ENCODE data around the gene ADAMTS2. TPM values are rescaled to one million over a fixed set of nuclear protein-coding genes. Genes with fewer than 3 reads are reported as not detected.

The ADAMTS2 gene
- total and polyA plus RNA-seq, 2 donors (not counting 1 experiment from before 2014, with no cell fraction given) = 16.2 to 70.2 TPM

DNA sequence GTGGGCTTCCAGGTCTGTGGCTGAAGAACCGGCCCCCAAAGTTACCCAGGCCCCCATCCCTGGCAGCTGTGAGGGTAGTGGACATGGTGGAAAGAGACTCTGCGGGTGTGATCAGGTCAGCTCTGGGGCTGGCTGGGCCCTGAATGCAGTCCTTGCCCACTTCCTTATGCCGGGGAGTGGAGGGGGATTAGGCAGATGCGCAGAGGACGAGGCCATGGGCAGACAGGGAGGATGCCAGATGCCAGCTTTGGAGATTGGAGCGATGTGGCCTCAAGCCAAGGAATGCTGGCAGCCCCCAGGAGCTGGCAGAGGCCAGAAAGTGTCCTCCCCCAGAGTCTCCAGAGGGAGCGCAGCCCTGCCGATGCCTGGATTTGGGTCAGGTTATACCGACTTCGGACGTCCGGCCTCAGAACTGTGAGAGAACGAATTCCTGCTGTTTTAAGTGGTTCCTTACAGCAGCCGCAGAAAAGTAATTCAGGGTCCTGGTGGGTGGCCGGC is 69.8 kb downstream of the ADAMTS2 start:
- Histone ChIP-seq H3K27me3 (ENCODE audit: control insufficient read depth, insufficient read depth, low read length) (no peaks in the 10 kb centered on the region), H3K9me3 (ENCODE audit: control insufficient read depth, insufficient read depth, low read depth, low read length) (no peaks in the 10 kb centered on the region), H3K4me2 (ENCODE audit: extremely low read depth, insufficient read depth, low read length) (peak overlapping the region; percentile 49), H3K36me3 (ENCODE audit: control insufficient read depth, insufficient read depth, low read length) (peaks cover 4% of the 10 kb centered on the region), H4K20me1 (ENCODE audit: control insufficient read depth, extremely low read depth, insufficient read depth, low read length) (no peaks in the 10 kb centered on the region), H3K79me2 (ENCODE audit: control insufficient read depth, insufficient read depth, low read length) (peaks cover 22% of the 10 kb centered on the region), H3K27ac (ENCODE audit: insufficient read depth, low read length) (peak overlapping the region; percentile 98), H3K9ac (ENCODE audit: insufficient read depth, low read length) (peak overlapping the region; percentile 73), H3K4me3 (replicated peaks in 1 of 4; ENCODE audit: control extremely low read depth in 1 of 4, insufficient read depth in 1 of 4, low read depth in 3 of 4, low read length in 4 of 4) (no peak overlapping the region), H3K4me1 (ENCODE audit: control insufficient read depth, extremely low read depth, insufficient read depth, low read length) (peaks cover 64% of the 10 kb centered on the region), H2AFZ (ENCODE audit: low read length) (no peak overlapping the region)
- TF ChIP-seq, protein P1, sequence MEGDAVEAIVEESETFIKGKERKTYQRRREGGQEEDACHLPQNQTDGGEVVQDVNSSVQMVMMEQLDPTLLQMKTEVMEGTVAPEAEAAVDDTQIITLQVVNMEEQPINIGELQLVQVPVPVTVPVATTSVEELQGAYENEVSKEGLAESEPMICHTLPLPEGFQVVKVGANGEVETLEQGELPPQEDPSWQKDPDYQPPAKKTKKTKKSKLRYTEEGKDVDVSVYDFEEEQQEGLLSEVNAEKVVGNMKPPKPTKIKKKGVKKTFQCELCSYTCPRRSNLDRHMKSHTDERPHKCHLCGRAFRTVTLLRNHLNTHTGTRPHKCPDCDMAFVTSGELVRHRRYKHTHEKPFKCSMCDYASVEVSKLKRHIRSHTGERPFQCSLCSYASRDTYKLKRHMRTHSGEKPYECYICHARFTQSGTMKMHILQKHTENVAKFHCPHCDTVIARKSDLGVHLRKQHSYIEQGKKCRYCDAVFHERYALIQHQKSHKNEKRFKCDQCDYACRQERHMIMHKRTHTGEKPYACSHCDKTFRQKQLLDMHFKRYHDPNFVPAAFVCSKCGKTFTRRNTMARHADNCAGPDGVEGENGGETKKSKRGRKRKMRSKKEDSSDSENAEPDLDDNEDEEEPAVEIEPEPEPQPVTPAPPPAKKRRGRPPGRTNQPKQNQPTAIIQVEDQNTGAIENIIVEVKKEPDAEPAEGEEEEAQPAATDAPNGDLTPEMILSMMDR (conservative IDR thresholded peaks at IDR 0.05 in 1 of 2, IDR thresholded peaks at IDR 0.05 in 1 of 2; ENCODE audit: low read depth in 1 of 2, low read length in 2 of 2) = no peak
- TF ChIP-seq EZH2 (IDR thresholded peaks at IDR 0.05; ENCODE audit: low read length, missing control alignments) = no peak
- no peak for DNase-seq (ENCODE audit: low read depth in 2 of 2)

DNA sequence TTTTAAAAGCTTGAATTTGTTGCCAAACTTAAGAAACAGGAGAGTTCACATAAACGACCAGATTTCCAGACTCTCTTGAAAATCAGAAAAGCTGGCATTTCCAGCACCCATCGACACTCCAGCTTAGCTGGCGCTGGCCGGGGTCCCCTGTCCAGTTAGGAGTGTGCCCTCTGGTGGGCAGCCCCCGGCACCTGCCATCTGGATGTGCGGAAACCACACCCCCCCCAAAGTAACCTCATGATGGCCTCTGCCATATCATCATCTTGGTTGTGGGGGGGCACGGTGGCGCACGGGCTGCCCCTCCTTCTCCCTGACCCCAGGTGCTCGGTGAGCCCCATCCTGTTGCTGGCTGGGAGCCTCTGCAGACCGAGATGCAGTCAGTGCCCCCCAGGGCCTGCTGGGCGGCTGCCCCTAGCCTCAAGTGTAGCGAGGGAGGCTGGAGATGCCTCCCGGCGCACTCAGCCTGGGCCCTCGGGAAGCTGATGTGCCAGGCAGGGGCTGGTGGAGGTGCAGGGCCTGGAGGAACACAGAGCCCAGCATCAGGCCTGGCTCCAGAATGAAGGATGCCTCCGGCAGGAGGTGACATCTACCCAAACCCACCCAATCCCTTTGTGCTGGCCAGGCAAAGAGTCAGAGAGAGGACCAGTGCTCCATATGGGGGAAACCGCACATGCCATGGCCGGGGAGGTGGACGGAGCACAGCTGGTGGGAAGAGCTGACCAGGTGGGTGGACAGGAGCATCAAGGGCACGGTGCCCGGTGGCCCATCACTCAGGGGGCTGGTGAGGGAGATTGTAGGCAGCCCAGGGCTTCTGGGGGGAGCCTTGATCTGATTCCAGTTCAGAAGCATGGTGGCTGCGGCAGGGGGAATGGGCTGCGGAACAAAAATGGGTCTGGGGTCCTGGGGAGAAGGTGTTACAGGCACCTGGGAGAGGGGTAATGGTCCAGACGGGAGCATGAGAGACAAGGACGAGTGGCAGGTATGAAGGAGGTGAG is 70.6 kb downstream of the ADAMTS2 start:
- Histone ChIP-seq H3K27ac (ENCODE audit: insufficient read depth, low read length) (peak overlapping the region; percentile 98), H3K79me2 (ENCODE audit: control insufficient read depth, insufficient read depth, low read length) (peaks cover 22% of the 10 kb centered on the region), H2AFZ (ENCODE audit: low read length) (no peak overlapping the region), H4K20me1 (ENCODE audit: control insufficient read depth, extremely low read depth, insufficient read depth, low read length) (no peaks in the 10 kb centered on the region), H3K27me3 (ENCODE audit: control insufficient read depth, insufficient read depth, low read length) (no peaks in the 10 kb centered on the region), H3K4me1 (ENCODE audit: control insufficient read depth, extremely low read depth, insufficient read depth, low read length) (peaks cover 71% of the 10 kb centered on the region), H3K9ac (ENCODE audit: insufficient read depth, low read length) (peak overlapping the region; percentile 73), H3K4me3 (replicated peaks in 1 of 4; ENCODE audit: control extremely low read depth in 1 of 4, insufficient read depth in 1 of 4, low read depth in 3 of 4, low read length in 4 of 4) (no peak overlapping the region), H3K36me3 (ENCODE audit: control insufficient read depth, insufficient read depth, low read length) (peaks cover 4% of the 10 kb centered on the region), H3K4me2 (ENCODE audit: extremely low read depth, insufficient read depth, low read length) (no peak overlapping the region), H3K9me3 (ENCODE audit: control insufficient read depth, insufficient read depth, low read depth, low read length) (no peaks in the 10 kb centered on the region)
- no peak for DNase-seq (ENCODE audit: low read depth in 2 of 2)
- TF ChIP-seq, protein P1 (conservative IDR thresholded peaks at IDR 0.05 in 1 of 2, IDR thresholded peaks at IDR 0.05 in 1 of 2; ENCODE audit: low read depth in 1 of 2, low read length in 2 of 2) = no peak
- TF ChIP-seq EZH2 (IDR thresholded peaks at IDR 0.05; ENCODE audit: low read length, missing control alignments) = no peak

DNA sequence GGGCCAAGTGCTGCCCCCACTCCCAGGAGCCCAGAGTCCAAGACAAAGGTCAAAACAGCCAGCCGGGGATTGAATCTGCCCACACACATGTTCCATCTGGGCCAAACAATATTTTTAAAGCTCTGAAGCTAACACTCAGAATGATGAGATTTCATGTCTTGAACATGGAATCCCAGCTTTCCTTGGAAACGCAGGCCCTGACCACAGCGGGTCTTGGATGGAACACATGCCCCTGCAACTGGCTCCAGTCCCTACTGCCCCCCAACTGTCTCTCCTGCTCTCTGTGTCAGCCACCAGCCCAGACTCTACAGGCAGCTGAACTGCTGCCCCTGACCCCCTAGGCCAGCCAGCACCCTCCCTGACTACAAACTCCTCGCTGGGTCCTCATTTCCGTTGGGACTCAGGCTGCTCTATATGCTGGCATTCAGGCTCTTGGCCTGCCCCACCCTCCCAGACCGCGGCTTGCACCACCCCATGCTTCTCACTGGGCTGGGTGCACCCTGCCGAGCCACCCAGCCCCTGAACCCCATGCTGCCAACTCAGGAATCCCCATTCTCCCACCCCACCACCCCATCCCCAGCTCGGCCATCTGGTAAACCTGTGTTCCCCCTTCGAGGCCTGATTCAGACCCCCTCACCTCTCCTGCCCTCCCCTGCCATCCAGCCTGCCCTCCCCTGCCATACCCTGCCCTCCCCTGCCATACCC is 71.7 kb downstream of the ADAMTS2 start:
- no peak overlapping the region for H3K4me2 ChIP-seq (ENCODE audit: extremely low read depth, insufficient read depth, low read length)
- H2AFZ ChIP-seq (ENCODE audit: low read length) = no peak overlapping the region
- H4K20me1 ChIP-seq (ENCODE audit: control insufficient read depth, extremely low read depth, insufficient read depth, low read length) = no peaks in the 10 kb centered on the region
- H3K9ac ChIP-seq (ENCODE audit: insufficient read depth, low read length) = no peak overlapping the region
- H3K27ac ChIP-seq (ENCODE audit: insufficient read depth, low read length) = peak overlapping the region; percentile 98
- no peak overlapping the region for H3K4me3 ChIP-seq (replicated peaks in 1 of 4; ENCODE audit: control extremely low read depth in 1 of 4, insufficient read depth in 1 of 4, low read depth in 3 of 4, low read length in 4 of 4)
- H3K9me3 ChIP-seq (ENCODE audit: control insufficient read depth, insufficient read depth, low read depth, low read length) = no peaks in the 10 kb centered on the region
- no peak for DNase-seq (ENCODE audit: low read depth in 2 of 2)
- H3K36me3 ChIP-seq (ENCODE audit: control insufficient read depth, insufficient read depth, low read length) = peaks cover 6% of the 10 kb centered on the region
- H3K27me3 ChIP-seq (ENCODE audit: control insufficient read depth, insufficient read depth, low read length) = no peaks in the 10 kb centered on the region
- peaks cover 69% of the 10 kb centered on the region for H3K4me1 ChIP-seq (ENCODE audit: control insufficient read depth, extremely low read depth, insufficient read depth, low read length)
- peaks cover 30% of the 10 kb centered on the region for H3K79me2 ChIP-seq (ENCODE audit: control insufficient read depth, insufficient read depth, low read length)
- TF ChIP-seq, protein P1 (conservative IDR thresholded peaks at IDR 0.05 in 1 of 2, IDR thresholded peaks at IDR 0.05 in 1 of 2; ENCODE audit: low read depth in 1 of 2, low read length in 2 of 2) = no peak
- TF ChIP-seq EZH2 (IDR thresholded peaks at IDR 0.05; ENCODE audit: low read length, missing control alignments) = no peak
